SU-DHL-6 (cell line): ENCODE measurements around the gene NOX3.

ENCODE experiments used
- H2AFZ ChIP-seq: fragments of 200-600 bp; sonication (generic); 2 replicates; pipeline ENCODE4 v1.6.1; 2014; ENCODE audit warnings: low read depth, mild to moderate bottlenecking, moderate library complexity, mixed read lengths, antibody characterized with exemption, low read length; ENCODE audit not compliant: severe bottlenecking
- H3F3A ChIP-seq: fragments of 200-600 bp; shearing (Covaris generic); 2 replicates; pipeline ENCODE4 v1.6.0; 2016; ENCODE audit warnings: antibody characterized with exemption, mild to moderate bottlenecking; ENCODE audit not compliant: insufficient read depth
- H3K27ac ChIP-seq: fragments of 200-600 bp; sonication (generic); 2 replicates; pipeline ENCODE4 v1.5.1; 2016; ENCODE audit warnings: low read depth, mild to moderate bottlenecking, low read length, moderate library complexity, mixed read lengths
- H3K27me3 ChIP-seq: fragments of 200-600 bp; sonication (generic), shearing (Covaris generic); 2 replicates; pipeline ENCODE4 v1.6.0; 2014; ENCODE audit warnings: mild to moderate bottlenecking, low read length
- H3K36me3 ChIP-seq: fragments of 200-600 bp; sonication (generic); 2 replicates; pipeline ENCODE4 v1.6.1; 2014; ENCODE audit warnings: mild to moderate bottlenecking, low read length, mixed read lengths
- H3K4me2 ChIP-seq: fragments of 300-600, 200-600 bp; shearing (Covaris generic), sonication (generic); 2 replicates; pipeline ENCODE4 v1.6.0; 2014; ENCODE audit warnings: low read length, low read depth, mild to moderate bottlenecking; ENCODE audit not compliant: poor library complexity, severe bottlenecking
- H3K4me3 ChIP-seq: fragments of 200-600 bp; sonication (generic); 2 replicates; pipeline ENCODE4 v1.5.1; 2014; ENCODE audit warnings: antibody characterized with exemption, low read length, mild to moderate bottlenecking, mixed read lengths; ENCODE audit not compliant: insufficient read depth, poor library complexity, severe bottlenecking
- H3K79me2 ChIP-seq: fragments of 200-600 bp; sonication (generic); 2 replicates; pipeline ENCODE4 v1.6.1; 2014; ENCODE audit warnings: mild to moderate bottlenecking, low read length, moderate library complexity; ENCODE audit not compliant: insufficient read depth
- H3K9ac ChIP-seq: fragments of 200-600 bp; sonication (generic); 2 replicates; pipeline ENCODE4 v1.7.0; 2014; ENCODE audit warnings: mild to moderate bottlenecking, low read length
- H3K9me2 ChIP-seq: fragments of 200-600 bp; sonication (generic); replicated peaks from 2 replicates; pipeline ENCODE4 v1.6.1; 2014; ENCODE audit warnings: low read length; ENCODE audit not compliant: insufficient read depth
- H3K9me3 ChIP-seq: fragments of 200-600 bp; sonication (generic); 2 replicates; pipeline ENCODE4 v1.6.1; 2014; ENCODE audit warnings: low read length, mixed read lengths; ENCODE audit not compliant: insufficient read depth
- H4K20me1 ChIP-seq: fragments of 200-600 bp; sonication (generic); 2 replicates; pipeline ENCODE4 v1.6.1; 2014; ENCODE audit warnings: low read depth, mild to moderate bottlenecking, antibody characterized with exemption, low read length, moderate library complexity, mixed read lengths
- EZH2phosphoT487 ChIP-seq: fragments of 200-600 bp; sonication (generic), shearing (Covaris generic); conservative IDR thresholded peaks from 2 replicates; pipeline ENCODE4 v1.6.1; 2018; ENCODE audit warnings: mild to moderate bottlenecking, antibody characterized with exemption, low read length, moderate library complexity, mixed read lengths
- TF ChIP-seq, protein P1 (sequence below): fragments of 200-600 bp; sonication (generic); IDR thresholded peaks from one replicate; pipeline ENCODE4 v1.5.1; 2017; ENCODE audit warnings: antibody characterized with exemption, mild to moderate bottlenecking, low read length, moderate library complexity; ENCODE audit not compliant: insufficient read depth, poor library complexity, severe bottlenecking

Gene NOX3

DNA sequence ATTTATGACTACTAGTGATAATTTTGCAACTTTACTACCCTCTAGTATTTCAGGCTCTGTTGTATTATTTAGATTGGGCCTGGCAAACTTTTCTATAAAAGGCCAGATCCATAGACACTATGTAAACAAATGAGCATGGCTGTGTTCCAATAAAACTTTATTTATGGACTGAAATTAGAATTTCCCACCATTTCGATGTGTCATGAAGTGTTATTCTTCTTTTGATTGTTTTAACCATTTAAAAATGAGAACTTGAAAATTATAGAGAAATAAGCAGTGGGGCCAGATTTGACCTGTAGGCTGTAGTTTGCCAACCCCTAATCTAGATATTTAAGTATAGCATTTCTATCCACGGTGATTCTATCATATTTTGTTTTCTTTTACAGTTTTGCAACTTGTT lies 79.8 kb downstream of the NOX3 start:
- Histone ChIP-seq H3K27me3 (no peaks in the 10 kb centered on the region), H3K27ac (no peak overlapping the region), H3K36me3 (no peaks in the 10 kb centered on the region), H3K9me2 (no peaks in the 10 kb centered on the region), H3K79me2 (no peaks in the 10 kb centered on the region), H3K4me3 (no peak overlapping the region), H4K20me1 (no peaks in the 10 kb centered on the region), H3F3A (no peaks in the 10 kb centered on the region), H2AFZ (no peak overlapping the region), H3K9me3 (no peaks in the 10 kb centered on the region), H3K9ac (no peak overlapping the region), H3K4me2 (no peak overlapping the region)
- TF ChIP-seq EZH2phosphoT487, result no peak
- TF ChIP-seq, protein P1, sequence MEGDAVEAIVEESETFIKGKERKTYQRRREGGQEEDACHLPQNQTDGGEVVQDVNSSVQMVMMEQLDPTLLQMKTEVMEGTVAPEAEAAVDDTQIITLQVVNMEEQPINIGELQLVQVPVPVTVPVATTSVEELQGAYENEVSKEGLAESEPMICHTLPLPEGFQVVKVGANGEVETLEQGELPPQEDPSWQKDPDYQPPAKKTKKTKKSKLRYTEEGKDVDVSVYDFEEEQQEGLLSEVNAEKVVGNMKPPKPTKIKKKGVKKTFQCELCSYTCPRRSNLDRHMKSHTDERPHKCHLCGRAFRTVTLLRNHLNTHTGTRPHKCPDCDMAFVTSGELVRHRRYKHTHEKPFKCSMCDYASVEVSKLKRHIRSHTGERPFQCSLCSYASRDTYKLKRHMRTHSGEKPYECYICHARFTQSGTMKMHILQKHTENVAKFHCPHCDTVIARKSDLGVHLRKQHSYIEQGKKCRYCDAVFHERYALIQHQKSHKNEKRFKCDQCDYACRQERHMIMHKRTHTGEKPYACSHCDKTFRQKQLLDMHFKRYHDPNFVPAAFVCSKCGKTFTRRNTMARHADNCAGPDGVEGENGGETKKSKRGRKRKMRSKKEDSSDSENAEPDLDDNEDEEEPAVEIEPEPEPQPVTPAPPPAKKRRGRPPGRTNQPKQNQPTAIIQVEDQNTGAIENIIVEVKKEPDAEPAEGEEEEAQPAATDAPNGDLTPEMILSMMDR, result no peak

DNA sequence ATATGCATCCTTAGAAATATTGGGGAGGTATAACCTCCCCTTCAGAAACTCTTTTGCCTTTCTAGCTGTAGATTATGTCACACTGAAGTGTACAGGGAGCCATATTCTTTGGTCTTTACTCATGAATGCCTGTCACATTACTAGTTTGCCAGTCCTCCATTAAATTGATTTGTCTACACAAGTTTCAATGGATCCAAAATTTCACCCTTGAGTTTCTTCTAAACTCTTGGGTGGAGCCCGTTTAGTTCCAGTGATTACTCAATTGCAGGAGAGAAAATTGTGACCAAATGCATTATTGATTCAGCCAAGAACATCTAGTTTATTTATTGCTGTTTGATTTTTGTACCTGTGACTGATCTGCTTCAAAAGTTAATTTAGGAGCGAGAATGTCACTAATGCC lies 81.0 kb downstream of the NOX3 start:
- H3K36me3 ChIP-seq, result no peaks in the 10 kb centered on the region
- no peaks in the 10 kb centered on the region for H3F3A ChIP-seq
- H3K9me3 ChIP-seq, result no peaks in the 10 kb centered on the region
- no peak overlapping the region for H2AFZ ChIP-seq
- no peaks in the 10 kb centered on the region for H3K9me2 ChIP-seq
- no peak overlapping the region for H3K4me3 ChIP-seq
- H3K79me2 ChIP-seq, result no peaks in the 10 kb centered on the region
- no peak overlapping the region for H3K9ac ChIP-seq
- no peak overlapping the region for H3K27ac ChIP-seq
- no peaks in the 10 kb centered on the region for H4K20me1 ChIP-seq
- no peak for TF ChIP-seq EZH2phosphoT487
- TF ChIP-seq, protein P1, result no peak
- H3K4me2 ChIP-seq, result no peak overlapping the region
- H3K27me3 ChIP-seq, result no peaks in the 10 kb centered on the region

DNA sequence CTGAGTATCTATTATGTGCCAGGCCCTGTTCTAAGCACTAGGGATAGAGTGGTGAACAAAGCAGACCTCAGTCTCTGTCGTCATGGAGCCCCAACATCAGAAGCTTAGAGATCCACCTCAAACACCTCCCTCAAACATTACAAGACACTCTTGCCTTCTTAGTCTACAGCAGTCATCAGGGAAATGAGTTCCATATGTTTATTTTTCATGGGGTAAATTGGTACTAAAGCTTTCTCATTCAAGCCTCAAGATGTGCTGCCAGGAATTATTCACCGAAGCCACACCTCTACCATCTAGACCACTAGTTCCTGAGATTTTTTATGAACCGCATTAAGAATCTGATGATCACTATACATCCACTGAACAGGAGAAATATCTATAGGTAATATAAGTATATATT lies 82.4 kb downstream of the NOX3 start:
- Histone ChIP-seq H3K79me2 (no peaks in the 10 kb centered on the region), H3K4me3 (no peak overlapping the region), H3K27ac (no peak overlapping the region), H3K9ac (no peak overlapping the region), H3K36me3 (no peaks in the 10 kb centered on the region), H3K9me3 (no peaks in the 10 kb centered on the region), H4K20me1 (no peaks in the 10 kb centered on the region), H3F3A (no peaks in the 10 kb centered on the region), H3K27me3 (no peaks in the 10 kb centered on the region), H3K4me2 (no peak overlapping the region), H3K9me2 (no peaks in the 10 kb centered on the region), H2AFZ (no peak overlapping the region)
- TF ChIP-seq, protein P1, result no peak
- TF ChIP-seq EZH2phosphoT487, result no peak
